GM19238 (cell line): Measurements from ENCODE around the gene FAM200B.

Source experiments
- DNase-seq: peaks from one replicate; pipeline ENCODE4 v3.0.0; 2011; ENCODE audit warnings: low spot score; ENCODE audit not compliant: insufficient read length

FAM200B gene

DNA sequence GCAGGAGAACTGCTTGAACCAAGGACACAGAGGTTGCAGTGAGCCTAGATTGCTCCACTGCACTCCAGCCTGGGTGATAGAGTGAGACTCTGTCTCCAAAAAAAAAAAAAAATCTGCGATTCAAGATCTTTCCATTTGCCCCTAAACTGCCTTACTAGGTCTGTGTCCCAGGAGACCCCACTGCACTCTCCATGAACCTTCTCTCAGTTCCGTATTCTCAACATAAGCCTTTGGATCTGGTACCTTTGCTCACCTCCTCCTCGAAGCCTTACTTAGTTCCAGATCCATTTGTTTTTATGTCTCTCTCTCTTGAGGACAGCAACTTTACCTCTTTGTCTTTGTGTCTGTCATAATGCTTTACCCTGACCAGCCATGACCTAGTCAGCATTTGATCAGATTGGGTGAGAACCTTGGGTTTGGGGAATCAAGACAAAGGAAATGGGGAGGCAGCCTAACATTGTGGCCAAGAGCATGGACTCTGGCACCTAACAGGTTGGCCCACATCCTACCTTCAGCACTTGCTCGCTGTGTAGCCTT, 55.0 kb downstream of the FAM200B start:
- no peak for DNase-seq

DNA sequence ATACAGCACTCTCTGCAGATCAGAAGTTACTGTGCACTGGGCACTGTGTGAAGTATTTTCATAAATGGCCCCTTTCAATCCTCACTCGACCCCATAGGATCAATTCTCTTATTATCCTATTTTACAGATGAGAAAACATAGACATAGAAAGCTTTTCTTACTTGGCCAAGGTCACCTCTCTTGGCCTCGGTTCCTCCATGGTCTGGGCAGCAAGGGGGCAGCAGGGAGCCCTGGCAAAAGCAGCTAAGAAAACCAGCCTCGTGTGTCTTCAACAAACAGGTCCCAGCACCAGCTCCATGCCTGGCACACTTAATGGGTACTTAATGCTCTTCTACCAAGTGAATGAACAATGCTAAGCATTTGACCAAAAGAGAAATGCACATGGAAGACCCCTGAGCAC, 55.6 kb downstream of the FAM200B start:
- DNase-seq: no peak

DNA sequence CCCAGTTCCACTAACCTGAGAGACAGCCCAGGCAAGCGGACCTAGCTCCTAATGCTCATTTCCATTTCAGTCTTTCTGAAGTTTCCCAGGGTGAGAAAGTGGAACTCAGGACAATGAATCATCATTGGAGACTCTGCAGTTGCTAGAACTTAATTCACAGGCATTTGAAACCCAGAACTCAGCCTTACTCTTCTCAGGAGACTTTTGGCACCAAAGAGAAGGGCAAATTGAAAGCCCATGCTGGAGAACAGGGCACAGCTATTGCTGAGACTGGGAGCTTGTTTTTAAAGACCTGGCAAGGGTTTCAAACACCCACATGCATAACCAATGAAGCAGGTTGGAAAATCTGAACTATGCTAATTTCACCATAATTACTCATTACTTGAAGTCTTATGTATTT, 57.2 kb downstream of the FAM200B start:
- DNase-seq: no peak
